GM19193 (cell line): ENCODE measurements around the gene AKAP13.

ENCODE experiments used
- POLR2A ChIP-seq: IDR thresholded peaks from 4 replicates; pipeline ENCODE4 v1.6.1; 2011; ENCODE audit not compliant: insufficient read depth, insufficient read length; ENCODE audit errors: extremely low read depth

Gene AKAP13

GRCh38 chr15:85745023-85745422, 364.6 kb downstream of the AKAP13 start:
- TF ChIP-seq POLR2A, result peak; percentile 21

GRCh38 chr15:85745525-85746150, 365.2 kb downstream of the AKAP13 start:
- no peak for TF ChIP-seq POLR2A

GRCh38 chr15:85746641-85747040, 366.2 kb downstream of the AKAP13 start:
- TF ChIP-seq POLR2A, result no peak

- TF ChIP-seq POLR2A, result no peak
Observed at GRCh38 chr15:85748176-85748575, 367.8 kb downstream of the AKAP13 start.

- TF ChIP-seq POLR2A, result peak; percentile 32
Observed at GRCh38 chr15:85748729-85749128, 368.3 kb downstream of the AKAP13 start.

- no peak for TF ChIP-seq POLR2A
Observed at GRCh38 chr15:85749261-85750151, 369.1 kb downstream of the AKAP13 start.

GRCh38 chr15:85750319-85751290, 370.2 kb downstream of the AKAP13 start:
- TF ChIP-seq POLR2A, result peak; percentile 19

- no peak for TF ChIP-seq POLR2A
Observed at GRCh38 chr15:85751291-85752123, 371.1 kb downstream of the AKAP13 start.

- TF ChIP-seq POLR2A, result no peak
Observed at GRCh38 chr15:85752124-85752475, 371.7 kb downstream of the AKAP13 start.

GRCh38 chr15:85752491-85752961, 372.1 kb downstream of the AKAP13 start:
- no peak for TF ChIP-seq POLR2A

GRCh38 chr15:85753261-85753660, 372.9 kb downstream of the AKAP13 start:
- TF ChIP-seq POLR2A, result no peak

GRCh38 chr15:85753791-85754452, 373.5 kb downstream of the AKAP13 start:
- no peak for TF ChIP-seq POLR2A

GRCh38 chr15:85754989-85755388, 374.6 kb downstream of the AKAP13 start:
- no peak for TF ChIP-seq POLR2A

- no peak for TF ChIP-seq POLR2A
Observed at GRCh38 chr15:85755471-85755870, 375.1 kb downstream of the AKAP13 start.

GRCh38 chr15:85755942-85756341, 375.5 kb downstream of the AKAP13 start:
- TF ChIP-seq POLR2A, result no peak
